GM19324 (cell line): ENCODE results near the gene DCLK1.

Source experiments
- ATAC-seq: cut with Tn5 transposase; IDR thresholded peaks from one replicate; pipeline ENCODE4 v1.9.1; 2021; ENCODE audit warnings: mild to moderate bottlenecking, moderate library complexity; ENCODE audit not compliant: unreplicated experiment, low FRiP score

Gene DCLK1

DNA sequence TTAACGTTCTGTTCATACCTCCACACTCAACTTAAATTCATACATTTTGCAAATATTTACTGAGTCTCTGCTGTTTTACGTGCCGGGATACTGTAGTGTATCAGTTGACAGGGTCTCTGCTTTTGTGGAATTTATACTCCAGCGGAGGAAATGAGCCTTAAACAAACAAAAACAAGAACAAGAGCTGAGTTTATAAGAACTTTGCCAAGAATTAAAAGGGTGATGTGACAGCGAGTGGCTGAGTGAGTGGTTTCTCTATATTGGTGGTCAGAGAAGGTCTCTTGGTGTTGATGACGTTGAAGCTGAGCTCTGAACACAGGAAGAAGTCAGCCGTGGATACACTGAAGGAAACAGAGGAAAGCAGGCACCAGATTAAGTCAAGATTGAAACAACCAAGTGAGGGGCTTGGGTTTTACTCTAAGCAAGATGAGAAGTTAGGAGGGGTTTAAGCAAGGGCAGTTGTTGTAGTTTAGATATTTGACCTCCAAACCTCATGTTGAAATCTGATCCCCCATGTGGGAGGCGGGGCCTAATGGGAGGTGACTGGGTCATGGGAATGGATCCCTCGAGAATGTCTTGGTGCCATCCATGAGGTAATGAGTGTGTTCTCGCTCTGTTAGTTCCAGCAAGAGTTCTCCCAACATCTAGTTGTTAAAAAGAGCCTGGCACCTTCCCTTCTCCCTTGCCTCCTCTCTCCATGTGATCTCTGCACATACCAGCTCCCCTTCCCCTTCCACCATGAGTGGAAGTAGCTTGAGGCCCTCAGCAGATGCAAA lies 248.3 kb downstream of the DCLK1 start:
- ATAC-seq, result no peak

DNA sequence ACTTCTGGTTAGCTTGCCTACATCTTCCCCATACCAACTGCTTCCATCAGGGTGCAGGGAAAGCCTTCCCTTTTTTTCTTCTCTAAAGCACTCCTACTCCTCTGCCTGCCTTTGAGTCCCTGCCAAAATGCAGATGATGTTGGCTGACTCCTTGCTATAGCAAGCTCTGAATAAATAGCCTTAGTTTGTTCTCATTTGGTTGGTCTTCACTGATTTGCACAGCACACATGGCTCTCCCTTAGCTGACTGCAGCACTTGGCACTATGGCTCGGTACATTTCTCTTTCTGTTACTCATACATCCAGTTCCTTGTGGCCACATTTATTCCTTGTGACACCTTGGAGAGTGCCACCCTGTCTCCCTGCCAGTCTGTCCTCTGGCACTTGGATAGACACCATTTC lies 249.8 kb downstream of the DCLK1 start:
- no peak for ATAC-seq

DNA sequence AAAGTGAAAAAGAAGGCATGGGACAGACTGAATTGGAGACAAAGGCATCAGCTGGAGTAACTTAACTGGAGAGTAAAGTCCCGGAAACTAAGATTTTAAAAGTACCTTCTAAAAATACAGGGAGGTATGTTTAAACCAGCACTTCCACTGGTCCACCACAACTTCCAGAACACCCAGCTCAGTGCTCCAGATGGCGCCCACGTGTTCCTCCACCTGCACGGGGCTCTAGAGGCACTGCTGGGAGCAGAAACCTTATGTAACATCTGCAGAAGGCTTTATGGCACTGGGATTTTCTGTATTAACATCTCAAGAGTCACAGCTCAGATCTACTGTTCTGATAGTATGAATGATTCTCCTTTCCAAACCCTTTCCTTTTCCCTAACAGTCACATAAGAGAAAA lies 252.1 kb downstream of the DCLK1 start:
- no peak for ATAC-seq

DNA sequence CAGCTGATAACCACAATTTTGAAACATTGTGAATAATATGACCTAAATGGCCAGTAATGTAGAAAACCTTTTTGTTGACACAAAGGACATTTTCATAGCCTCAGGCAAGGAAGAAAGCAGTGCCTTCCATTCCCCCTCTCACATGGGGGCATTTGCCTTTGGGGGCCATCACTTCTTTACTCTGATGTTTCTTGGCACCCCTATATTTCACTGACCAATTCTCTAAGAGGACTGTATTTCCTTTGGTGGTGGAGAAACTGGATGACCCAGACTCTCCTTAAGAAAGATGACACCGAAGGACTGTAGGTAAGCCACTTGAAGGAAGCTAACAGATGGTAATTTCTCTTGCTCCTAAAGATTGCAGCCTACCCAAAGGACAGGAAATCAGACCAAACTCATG lies 254.6 kb downstream of the DCLK1 start:
- no peak for ATAC-seq

DNA sequence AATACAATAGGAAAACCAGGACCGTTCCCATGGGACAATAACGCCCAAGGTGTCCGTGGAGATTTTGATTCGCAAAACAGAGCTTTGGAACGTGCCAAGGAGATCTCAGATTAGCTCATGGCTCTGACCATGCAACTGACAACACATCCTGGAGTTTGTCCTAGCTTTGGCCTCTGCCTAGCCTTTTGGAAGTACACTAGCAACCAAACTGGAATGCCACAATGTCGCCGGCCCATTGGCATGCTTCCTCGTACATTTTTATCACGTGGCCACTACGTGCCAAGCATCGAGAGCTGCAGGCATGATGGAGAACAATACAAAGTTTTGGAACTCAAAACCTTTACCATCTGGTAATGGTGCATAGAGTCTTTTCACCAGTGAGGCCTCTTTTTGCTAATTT lies 256.5 kb downstream of the DCLK1 start:
- ATAC-seq, result no peak

DNA sequence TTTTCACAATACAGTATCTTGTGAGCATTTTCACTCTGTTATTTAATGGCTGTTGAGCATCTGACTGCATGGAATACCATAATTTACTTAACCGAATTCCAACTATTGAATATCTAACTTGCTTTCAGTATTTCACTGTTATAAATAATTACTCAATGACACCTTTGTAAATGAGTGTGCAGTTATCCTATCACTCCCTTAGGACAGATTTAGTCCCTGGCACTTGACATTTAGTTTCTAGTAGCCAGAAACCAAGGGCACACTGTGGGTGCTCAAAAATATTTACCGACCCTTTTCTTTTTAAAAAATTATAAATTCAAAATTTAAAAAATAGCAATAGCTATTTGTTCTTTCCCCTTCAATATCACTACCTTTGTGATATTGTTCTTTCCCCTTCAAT lies 258.8 kb downstream of the DCLK1 start:
- ATAC-seq, result no peak

DNA sequence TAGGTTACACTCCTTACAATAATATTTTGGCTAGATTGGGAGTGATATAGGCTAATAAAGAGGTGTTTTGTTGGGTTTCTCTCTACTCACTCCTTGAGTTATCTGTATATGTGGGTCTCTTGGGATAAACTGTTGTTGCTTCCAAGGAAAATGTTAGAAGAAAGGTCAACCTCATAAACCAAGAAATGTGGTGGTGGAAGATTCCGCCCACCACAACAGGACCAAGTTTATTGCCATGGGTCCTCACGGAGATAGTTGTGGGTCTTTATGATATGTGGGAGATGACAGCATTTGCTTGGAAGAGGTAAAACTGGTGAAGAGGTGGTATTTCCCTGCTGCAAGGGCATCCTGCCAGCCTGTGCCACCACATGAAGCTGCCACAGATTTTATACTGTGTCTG lies 259.6 kb downstream of the DCLK1 start:
- no peak for ATAC-seq

DNA sequence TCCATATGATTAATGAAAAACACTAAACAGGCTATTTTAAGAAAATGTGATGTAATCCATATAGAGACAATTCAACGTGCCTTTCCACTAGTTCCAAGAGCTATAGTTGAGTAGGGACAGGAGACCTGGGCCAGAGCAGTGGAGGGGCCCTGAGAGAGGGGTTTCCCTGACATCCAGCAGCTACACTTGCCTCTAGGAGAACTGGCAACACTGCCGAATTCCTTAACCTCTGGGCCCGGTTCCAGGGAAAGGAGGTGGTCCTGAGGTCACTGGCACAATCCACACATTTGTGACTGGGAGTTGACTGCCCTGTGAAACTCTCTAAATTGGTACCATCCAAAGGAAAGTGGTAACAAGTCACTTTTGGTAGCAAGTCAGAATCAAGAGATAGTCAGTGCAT lies 264.4 kb downstream of the DCLK1 start:
- no peak for ATAC-seq

DNA sequence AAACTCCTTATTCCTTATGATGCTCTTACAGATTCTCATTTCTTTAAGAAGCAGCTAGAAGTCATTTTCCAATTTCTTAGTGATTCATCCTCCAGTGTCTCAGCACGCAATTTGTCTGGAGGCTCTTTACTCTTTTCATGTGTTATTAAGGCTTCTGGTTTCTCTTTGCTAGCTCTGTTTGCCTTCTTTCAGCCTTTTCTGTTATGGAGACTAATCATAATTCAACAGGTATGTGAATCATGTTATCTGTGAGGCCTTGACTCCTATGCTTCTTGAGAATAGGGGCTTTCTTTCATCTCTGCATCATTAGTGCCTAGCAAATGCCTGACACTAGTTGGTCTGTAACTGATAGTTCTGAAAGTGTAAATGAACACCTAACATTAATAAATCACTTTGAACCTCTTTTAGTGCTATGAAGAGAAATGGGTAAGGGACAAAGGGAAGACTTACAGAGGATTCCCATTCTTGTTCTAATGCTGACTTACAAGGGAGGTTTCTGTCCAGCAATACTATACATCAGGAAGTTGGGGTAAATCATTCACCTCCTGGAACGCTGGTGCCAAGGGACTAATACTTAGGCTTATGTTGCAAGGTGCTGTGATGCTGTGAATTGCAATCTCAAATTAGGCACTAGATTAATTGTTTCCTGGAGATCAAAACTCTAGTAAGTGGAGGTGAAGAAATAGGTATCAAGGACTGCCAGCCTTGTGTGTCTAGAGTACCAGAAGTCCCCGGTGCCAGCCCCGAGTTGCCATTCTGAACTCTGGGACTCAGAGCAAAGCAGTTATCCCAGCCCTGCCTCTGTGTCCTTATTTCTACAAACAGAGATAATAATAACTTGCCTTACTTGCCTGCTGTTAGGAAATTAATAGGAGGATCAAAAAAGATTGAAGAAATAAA lies 265.6 kb downstream of the DCLK1 start:
- ATAC-seq, result no peak

DNA sequence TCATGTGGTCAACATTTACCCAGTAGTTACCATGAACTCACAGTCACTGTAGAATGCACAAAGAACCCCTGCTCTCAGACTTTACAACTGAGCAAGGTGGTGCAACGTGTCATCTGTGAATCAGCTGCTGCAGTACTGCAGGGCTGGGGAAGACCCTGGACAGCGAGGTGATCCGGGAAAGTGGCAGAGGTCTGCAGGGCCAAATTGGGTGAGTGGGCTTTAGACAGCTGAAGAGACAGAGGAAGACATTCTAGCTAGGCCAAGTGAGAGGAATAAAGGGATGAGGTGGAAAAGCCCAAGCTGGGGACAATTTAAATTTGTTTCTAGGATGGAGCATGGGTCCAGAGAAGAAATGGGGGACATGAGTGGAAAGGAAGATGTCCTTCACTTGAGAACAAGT lies 270.5 kb downstream of the DCLK1 start:
- ATAC-seq, result no peak

DNA sequence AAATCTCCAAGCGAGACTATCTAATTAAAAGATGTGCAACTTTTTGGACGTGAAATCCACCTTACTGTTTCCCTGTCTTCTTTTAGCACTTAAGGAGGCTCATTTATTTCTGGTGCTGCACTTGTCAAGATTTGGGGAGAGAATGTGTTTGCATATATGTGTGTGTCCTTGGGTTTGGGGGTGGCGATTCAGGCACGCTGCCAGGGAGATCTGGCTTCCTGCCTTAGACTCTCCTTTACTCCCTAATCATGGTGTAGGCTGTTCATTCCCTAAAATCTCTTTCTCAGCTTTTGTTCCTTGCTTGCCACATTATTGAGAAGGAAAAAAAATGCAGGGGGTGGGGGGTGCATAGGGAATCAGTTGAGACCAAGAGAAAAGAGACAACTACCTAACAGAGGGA lies 271.2 kb downstream of the DCLK1 start:
- no peak for ATAC-seq

DNA sequence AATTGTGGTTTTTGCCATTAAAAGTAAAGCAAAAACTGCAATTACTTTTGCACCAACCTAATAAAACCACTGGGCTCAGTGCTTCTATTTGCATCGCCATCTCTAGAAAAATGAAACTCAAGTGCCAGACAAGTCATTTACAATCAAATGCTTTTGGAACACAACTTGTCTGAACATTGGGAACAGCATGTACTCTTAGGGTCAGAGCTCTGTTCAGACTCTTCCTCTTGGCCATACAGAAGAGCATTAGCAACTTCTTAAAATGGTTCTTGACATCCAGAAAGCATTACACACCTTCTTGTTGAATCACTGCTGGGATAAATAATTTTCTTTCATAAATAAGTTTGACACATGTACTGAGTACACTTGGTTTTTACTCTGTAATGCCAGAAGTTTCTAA lies 272.5 kb downstream of the DCLK1 start:
- no peak for ATAC-seq

DNA sequence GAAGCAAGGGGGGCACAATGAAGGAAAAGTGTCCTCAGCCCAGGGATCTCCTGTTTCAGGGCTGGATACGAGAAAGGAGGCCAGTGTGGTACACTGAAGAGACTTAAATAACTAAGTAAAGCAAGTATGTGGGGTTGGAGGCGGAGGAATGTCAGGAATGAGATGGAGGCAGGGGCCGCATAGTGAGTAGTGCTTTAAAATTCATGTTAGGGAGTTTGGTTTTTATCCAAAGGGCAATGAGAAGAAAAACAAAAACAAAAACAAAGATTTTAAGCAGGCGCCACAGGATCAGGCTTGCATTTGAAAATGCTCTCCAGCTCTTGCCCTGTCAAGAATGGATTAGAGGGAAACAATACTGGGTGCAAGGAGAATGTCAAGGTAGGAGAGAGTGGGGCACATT lies 273.4 kb downstream of the DCLK1 start:
- ATAC-seq, result no peak

DNA sequence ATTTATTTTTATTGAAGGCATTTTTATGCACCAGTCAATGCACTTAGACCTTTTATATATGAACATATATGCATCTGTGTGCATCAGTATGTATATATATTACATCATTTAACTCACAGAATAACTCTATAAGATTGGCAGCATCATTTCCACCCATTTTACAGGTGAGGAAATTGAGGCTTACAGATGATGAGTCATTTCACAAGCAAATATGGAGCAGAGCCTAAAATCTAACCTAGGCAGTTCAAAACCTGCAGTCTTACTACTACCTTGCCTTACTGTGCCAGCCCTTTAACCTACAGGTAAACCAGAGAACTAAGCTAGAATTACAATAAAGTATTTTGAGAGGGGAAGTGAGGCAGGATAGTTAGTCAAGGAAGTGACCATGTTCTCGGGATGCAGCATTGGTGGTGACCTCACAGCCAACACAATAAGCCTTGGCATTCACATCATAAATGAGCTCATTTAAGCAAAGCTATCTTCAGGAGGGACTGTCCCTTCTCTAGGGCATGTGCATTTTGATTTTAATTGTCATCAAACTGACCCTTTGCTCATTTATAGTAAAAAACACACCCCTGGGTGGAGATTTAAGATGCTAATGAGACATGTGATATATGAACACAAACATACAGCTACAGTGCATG lies 274.3 kb downstream of the DCLK1 start:
- no peak for ATAC-seq

DNA sequence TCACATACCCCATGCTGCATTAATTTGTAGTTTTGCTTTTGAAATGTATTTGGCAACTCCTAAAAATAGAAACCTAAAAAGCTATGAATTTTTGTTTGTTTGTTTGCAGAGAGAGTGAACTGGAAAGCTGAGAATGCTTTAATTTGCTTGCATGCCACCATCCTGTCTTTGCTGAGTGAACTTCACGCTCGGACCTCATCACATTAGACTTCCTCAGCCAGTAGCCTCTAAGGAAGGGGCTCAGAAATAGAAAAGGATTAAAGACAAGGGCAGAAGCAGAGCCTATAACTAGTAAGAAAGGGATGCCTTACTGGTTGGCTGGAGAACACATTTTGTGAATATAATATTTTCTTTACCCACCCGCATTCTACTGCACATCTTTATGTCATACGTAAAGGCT lies 275.1 kb downstream of the DCLK1 start:
- no peak for ATAC-seq

DNA sequence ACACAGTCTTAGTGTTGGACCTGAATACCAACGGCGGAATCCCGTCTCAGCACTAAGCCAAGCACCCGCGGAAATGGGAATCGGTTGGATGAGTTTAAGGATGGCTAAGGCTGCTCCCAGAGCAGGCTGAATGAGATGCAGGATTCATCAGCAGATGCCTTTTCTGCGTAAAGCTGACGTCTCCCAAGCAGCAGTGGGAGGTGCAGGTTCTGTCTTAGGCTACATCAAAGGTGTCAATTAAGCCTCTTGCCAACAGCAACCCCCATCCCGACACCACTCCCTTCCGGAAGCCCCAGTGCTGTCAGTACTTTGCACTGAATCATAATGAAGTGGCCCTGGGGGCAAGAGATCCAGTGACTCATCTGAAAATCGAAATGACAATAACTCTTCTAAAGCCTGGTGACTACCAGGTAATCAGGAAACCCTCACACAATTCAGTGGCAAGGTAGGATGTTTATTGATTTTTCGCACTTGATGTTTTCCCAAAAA lies 275.6 kb downstream of the DCLK1 start:
- ATAC-seq, result no peak

DNA sequence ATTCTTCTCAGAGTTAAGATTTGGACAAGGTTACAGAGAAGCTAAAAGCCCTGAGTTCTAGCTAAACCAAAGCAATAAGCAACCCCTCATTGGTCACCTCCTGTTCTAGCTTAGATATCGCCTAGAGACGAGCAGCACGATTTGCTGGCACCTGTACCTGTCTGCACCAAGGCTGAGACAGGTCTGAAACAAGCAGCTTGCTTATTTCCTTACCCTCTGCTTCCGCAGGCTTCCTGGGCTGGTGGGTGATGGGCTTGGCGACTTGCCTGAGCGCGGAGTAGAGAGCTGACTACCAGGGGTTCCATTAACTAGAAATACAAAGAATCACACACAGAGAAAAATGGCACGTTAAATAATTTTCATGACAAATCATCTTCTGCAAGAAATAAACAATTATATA lies 276.9 kb downstream of the DCLK1 start:
- ATAC-seq, result no peak

DNA sequence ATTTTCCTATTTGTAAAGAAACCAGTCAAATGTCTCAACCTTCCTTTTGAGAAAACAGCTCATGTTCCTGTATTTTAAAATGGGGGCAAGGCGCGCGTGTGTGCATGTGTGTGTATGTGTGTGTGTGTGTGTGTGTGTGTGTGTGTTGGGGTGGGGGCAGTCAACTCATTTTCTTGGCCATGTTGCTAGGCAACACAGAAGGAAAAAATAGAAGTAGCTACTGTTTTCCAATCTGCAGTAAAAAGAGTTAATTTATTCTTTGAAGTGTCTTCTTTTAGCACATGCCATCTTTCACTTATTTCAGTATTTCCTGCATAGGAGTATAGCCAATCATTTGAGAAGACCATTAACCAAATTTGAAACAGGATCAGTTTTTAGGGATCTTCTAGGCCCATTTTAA lies 279.3 kb downstream of the DCLK1 start:
- ATAC-seq, result no peak

DNA sequence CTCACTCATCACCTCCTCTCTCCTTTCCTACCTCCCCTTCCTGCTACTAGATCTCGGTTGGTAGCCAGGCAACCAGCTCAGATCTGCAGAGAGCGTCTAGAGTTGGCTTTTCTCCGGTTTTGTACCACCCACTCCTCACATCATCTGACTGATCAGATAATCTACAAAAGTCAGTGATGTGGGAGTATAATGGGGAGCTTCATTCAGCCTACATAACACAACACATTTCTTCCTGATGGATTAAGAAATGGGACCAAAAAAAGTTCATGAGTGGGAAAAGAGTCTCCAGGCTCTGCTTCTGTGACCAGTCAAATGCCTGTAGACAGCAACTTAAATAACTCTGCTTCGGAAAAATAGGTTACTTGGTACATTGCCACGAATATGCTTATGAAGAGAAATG lies 279.8 kb downstream of the DCLK1 start:
- no peak for ATAC-seq

DNA sequence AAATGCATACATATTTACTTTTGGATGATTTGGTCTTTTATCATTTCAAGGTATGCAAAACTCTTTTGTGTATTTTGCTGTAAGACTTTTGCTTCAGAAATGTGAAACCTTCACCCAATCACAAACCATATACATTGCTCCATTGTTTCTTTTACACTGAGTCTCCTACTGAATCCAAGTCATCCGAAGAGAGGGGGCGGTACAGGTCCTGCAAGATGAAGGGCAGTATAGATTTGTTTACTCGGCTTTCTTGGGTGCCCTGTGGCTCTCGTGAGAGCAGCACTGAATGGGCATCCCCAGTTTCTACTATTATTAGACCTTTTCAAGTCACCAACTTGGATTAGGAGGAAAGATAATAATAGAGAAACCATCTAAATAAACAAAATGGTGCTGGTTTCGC lies 280.6 kb downstream of the DCLK1 start:
- no peak for ATAC-seq

DNA sequence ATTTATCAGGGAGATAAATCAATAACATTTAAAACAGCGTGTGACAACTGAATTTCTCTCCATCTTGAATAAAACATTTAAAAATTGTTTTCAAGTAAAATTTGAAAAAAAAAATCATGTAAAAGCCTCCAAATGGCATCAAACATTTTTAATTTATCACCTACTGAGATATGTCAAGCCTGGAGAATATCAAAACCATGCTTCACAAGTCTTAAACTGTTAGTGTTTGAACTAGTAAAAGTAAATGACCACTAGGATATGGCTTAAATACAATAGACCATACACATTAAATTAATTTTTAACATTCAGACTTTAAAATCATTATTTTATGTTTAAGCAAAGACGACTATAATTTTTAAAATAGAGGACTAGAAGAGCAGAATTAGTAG lies 281.9 kb downstream of the DCLK1 start:
- ATAC-seq, result no peak
